K562 (cell line): ENCODE results near the gene SLC7A1. TPM values are rescaled to one million over a fixed set of nuclear protein-coding genes. Genes with fewer than 3 reads are reported as not detected.

Experiments used
- ATAC-seq: fragments of 200-7000 bp; cut with Tn5 transposase; 3 replicates; pipeline ENCODE4 v1.9.1; 2020; ENCODE audit warnings: moderate library complexity
- BruUV-seq: library from RNA; stranded (reverse); fragments of 400-500 nt; replicated peaks from 2 replicates; lab custom pipeline; 2021; lab: Mats Ljungman, UMichigan
- CTCF ChIA-PET: fragments of 300-600 bp; formaldehyde crosslinking; extraction: SDS; loops from one replicate; lab custom pipeline; 2021; ENCODE audit warnings: low intra/inter-chr PET ratio; lab: Yijun Ruan, JAX
- POLR2A ChIA-PET: fragments of 300-600, 350-650 bp; sonication (Branson Sonifier 250); formaldehyde crosslinking; extraction: SDS; loops from one replicate; lab custom pipeline; 2021; ENCODE audit warnings: antibody characterized with exemption, inconsistent platforms; lab: Yijun Ruan, JAX
- DNase-seq, 4 experiments: peaks; one replicate each; pipeline versions ENCODE4 v3.0.0 to v3.0.0-alpha.2; 2011 to 2018; ENCODE audit warnings: low spot score in 3 of 4, mixed read lengths in 3 of 4; ENCODE audit errors: extremely low read depth in 1 of 4
- FAIRE-seq: peaks from 2 replicates; lab custom pipeline; 2011; peaks lifted over from hg19 to GRCh38; lab: Jason Lieb, UNC
- H2AFZ ChIP-seq: 2 replicates; pipeline ENCODE4 v1.6.0; 2011; ENCODE audit warnings: low read depth, low read length, control low read depth, inconsistent platforms
- H3K27ac ChIP-seq: fragments of 200-600 bp; 3 replicates; pipeline ENCODE4 v1.8.0; 2011; ENCODE audit warnings: low read depth, mild to moderate bottlenecking, control low read depth, inconsistent platforms, low read length, moderate library complexity, mixed read lengths; ENCODE audit errors: extremely low read depth
- H3K27me3 ChIP-seq, 2 experiments: fragments of 300-600 bp in 1 of 2; 2 replicates in 1 of 2; 3 replicates in 1 of 2; pipeline versions ENCODE4 v1.6.0 to v1.8.0; 2011; ENCODE audit warnings: inconsistent platforms in 2 of 2, low read length in 2 of 2, mild to moderate bottlenecking in 1 of 2, mixed read lengths in 1 of 2, moderate library complexity in 1 of 2; ENCODE audit not compliant: control insufficient read depth in 2 of 2, insufficient read depth in 2 of 2
- H3K36me3 ChIP-seq: fragments of 300-600 bp; 3 replicates; pipeline ENCODE4 v1.8.0; 2011; ENCODE audit warnings: mild to moderate bottlenecking, low read length, inconsistent platforms; ENCODE audit not compliant: control insufficient read depth, insufficient read depth
- H3K4me1 ChIP-seq, 2 experiments: fragments of 200-600 bp in 1 of 2; replicated peaks in 1 of 2; 2 replicates in 1 of 2; 3 replicates in 1 of 2; pipeline versions ENCODE4 v1.5.1 to v1.8.0; 2011; ENCODE audit warnings: inconsistent platforms in 2 of 2, low read length in 2 of 2, mild to moderate bottlenecking in 1 of 2, mixed read lengths in 1 of 2, moderate library complexity in 1 of 2; ENCODE audit not compliant: control insufficient read depth in 2 of 2, insufficient read depth in 2 of 2
- H3K4me2 ChIP-seq: 2 replicates; pipeline ENCODE4 v1.6.1; 2011; ENCODE audit warnings: low read length, control low read depth, inconsistent platforms, mixed read lengths; ENCODE audit not compliant: insufficient read depth
- H3K4me3 ChIP-seq: fragments of 200-600 bp; sonication (generic), shearing (Covaris generic); 2 replicates; pipeline ENCODE4 v1.5.1; 2016; ENCODE audit warnings: control low read depth, inconsistent platforms
- H3K79me2 ChIP-seq: fragments of 200-600 bp; 3 replicates; pipeline ENCODE4 v1.8.0; 2011; ENCODE audit warnings: low read length, inconsistent platforms; ENCODE audit not compliant: control insufficient read depth, insufficient read depth
- H3K9ac ChIP-seq, 2 experiments: 2 replicates each; pipeline versions ENCODE4 v1.6.0 to v1.6.1; 2011; ENCODE audit warnings: low read depth in 2 of 2, low read length in 2 of 2, control low read depth in 1 of 2, inconsistent platforms in 1 of 2, mild to moderate bottlenecking in 1 of 2, mixed read lengths in 1 of 2; ENCODE audit not compliant: insufficient read depth in 1 of 2
- H3K9me1 ChIP-seq: one replicate; pipeline ENCODE4 v1.6.0; 2011; ENCODE audit warnings: inconsistent platforms, mild to moderate bottlenecking, low read length, moderate library complexity; ENCODE audit not compliant: control insufficient read depth, insufficient read depth
- H3K9me3 ChIP-seq: replicated peaks from 2 replicates; pipeline ENCODE4 v1.5.1; 2011; ENCODE audit warnings: low read depth, low read length, inconsistent platforms; ENCODE audit not compliant: control insufficient read depth, insufficient read depth
- H4K20me1 ChIP-seq: replicated peaks from 2 replicates; pipeline ENCODE4 v1.6.1; 2011; ENCODE audit warnings: low read length, inconsistent platforms, mixed read lengths; ENCODE audit not compliant: control insufficient read depth, insufficient read depth
- E2F3 ChIP-seq: fragments of 250-450 bp; sonication (Bioruptor Pico); IDR thresholded peaks from 2 replicates; pipeline ENCODE4 v1.4.0; 2020; ENCODE audit warnings: mild to moderate bottlenecking
- EWSR1 ChIP-seq: fragments of 450-650 bp; IDR thresholded peaks from 2 replicates; pipeline ENCODE4 v1.6.1; 2018; ENCODE audit warnings: borderline replicate concordance, mild to moderate bottlenecking, low read depth, moderate library complexity; ENCODE audit not compliant: partially characterized antibody
- GATAD2B ChIP-seq: fragments of 450-650 bp; IDR thresholded peaks from 2 replicates; pipeline ENCODE4 v1.6.1; 2017; ENCODE audit warnings: mild to moderate bottlenecking, borderline replicate concordance
- MITF ChIP-seq: IDR thresholded peaks from 2 replicates; pipeline ENCODE4 v1.6.1; 2014; ENCODE audit warnings: antibody characterized with exemption
- RREB1 ChIP-seq: fragments of 250-450 bp; sonication (Bioruptor Pico); IDR thresholded peaks from 2 replicates; pipeline ENCODE4 v1.4.0; 2020
- SREBF1 ChIP-seq: fragments of 150-350 bp; IDR thresholded peaks from 2 replicates; pipeline ENCODE4 v1.6.1; 2014; ENCODE audit warnings: antibody characterized with exemption, low read depth, low read length, borderline replicate concordance
- TAL1 ChIP-seq: fragments of 450-650 bp; IDR thresholded peaks from 2 replicates; pipeline ENCODE4 v1.6.1; 2016; ENCODE audit warnings: mild to moderate bottlenecking
- TCF7L2 ChIP-seq: fragments of 150-350 bp; IDR thresholded peaks from 2 replicates; pipeline ENCODE4 v1.6.1; 2016; ENCODE audit warnings: low read depth, mild to moderate bottlenecking, low read length, moderate library complexity
- ZBTB7A ChIP-seq: IDR thresholded peaks from 2 replicates; pipeline ENCODE4 v1.6.1; 2011; ENCODE audit warnings: low read depth, mild to moderate bottlenecking, low read length, moderate library complexity, borderline replicate concordance; ENCODE audit not compliant: control insufficient read depth
- ZNF184 ChIP-seq: sonication (generic); formaldehyde crosslinking; IDR thresholded peaks from 2 replicates; pipeline ENCODE4 v1.5.0; 2020; ENCODE audit warnings: missing genetic modification reagents
- ZNF717 ChIP-seq: fragments of 250-450 bp; sonication (Bioruptor Pico); IDR thresholded peaks from 2 replicates; pipeline ENCODE4 v1.5.0; 2021
- WGBS: fragments of 100-300 bp; shearing (Covaris generic); methylation state at CpG from one replicate; pipeline ENCODE4 v1.1.6; 2016; ENCODE audit warnings: low coverage, mixed read lengths; ENCODE audit not compliant: insufficient coverage; ENCODE audit errors: missing lambda C conversion rate; 5-methylcytosine and 5-hydroxymethylcytosine counted together
- in situ Hi-C: fragments of 300-500 bp; cut with MboI; formaldehyde crosslinking; loops from 4 replicates; pipeline ENCODE4 v1.15.0; 2018; ENCODE audit warnings: inconsistent platforms, mixed read lengths
- intact Hi-C: fragments of 100-400 bp; cut with micrococcal nuclease; formaldehyde crosslinking; loops from 2 replicates; pipeline ENCODE4 v1.14.2; 2022
- polyA plus RNA-seq, 8 experiments: library from polyadenylated mRNA; depleted of rRNA in 4 of 8; stranded (reverse) in 5 of 8; unstranded in 3 of 8; fragments of >200 nt; fragmentation: Nextera tagmentation in 2 of 8; fragmentation: Illumina TruSeq in 1 of 8; extraction: Ambion mirVana in 2 of 8; extraction: Trizol in 1 of 8; gene quantifications; 2 replicates each; pipeline versions ENCODE4 v1.2.1 to v1.2.3, GENCODE V29; 2011 to 2014; ENCODE audit warnings: inconsistent platforms in 1 of 8, missing spikeins in 1 of 8
- total RNA-seq, 7 experiments: library from RNA; depleted of rRNA in 6 of 7; stranded (reverse); fragments of >200 nt in 6 of 7; fragmentation: Illumina TruSeq in 2 of 7; extraction: Trizol in 2 of 7; gene quantifications; 2 replicates each; pipeline versions ENCODE4 v1.2.1 to v1.2.3, GENCODE V29; 2011 to 2021; ENCODE audit warnings: low replicate concordance in 1 of 7

Gene SLC7A1
- total and polyA plus RNA-seq, 9 of the 15 experiments (the other 6 are each of a cell fraction or from before 2014, with no cell fraction given) = 3.3 to 69.7 (median 10.8) TPM

DNA sequence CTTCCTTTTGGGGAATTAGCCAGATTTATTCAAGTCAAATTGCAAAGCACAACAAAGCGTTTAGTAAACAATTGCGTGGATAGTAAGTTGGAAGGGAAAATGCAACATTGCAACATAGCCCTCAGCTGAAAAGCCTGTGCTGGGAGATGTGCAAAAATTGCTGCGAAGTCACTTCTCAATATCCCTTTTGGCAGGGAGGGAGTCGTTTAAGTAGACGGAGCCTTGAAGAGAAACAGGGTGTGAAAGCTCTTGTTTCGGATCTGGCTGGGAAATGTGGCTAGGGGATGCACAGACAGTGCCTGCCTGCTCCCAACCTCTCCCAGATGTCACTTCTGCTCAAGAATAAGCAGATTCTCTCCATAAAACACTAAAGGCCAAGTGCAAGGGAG lies 56.8 kb downstream of the SLC7A1 start:
- intact Hi-C loops = no loop called here
- no peak overlapping the region for H3K9ac ChIP-seq
- H4K20me1 ChIP-seq = peaks cover 13% of the 10 kb centered on the region; the same call in 1 of the 2 replicates
- H3K9me3 ChIP-seq = no peaks in the 10 kb centered on the region
- H3K79me2 ChIP-seq = peaks cover 18% of the 10 kb centered on the region; the same call in 2 of the 3 replicates
- H3K36me3 ChIP-seq = peaks cover 37% of the 10 kb centered on the region; the same call in 2 of the 3 replicates
- no TSS peak for BruUV-seq
- in situ Hi-C loops = no loop called here
- H3K9me1 ChIP-seq = no peaks in the 10 kb centered on the region
- FAIRE-seq = no peak
- no peak overlapping the region for H2AFZ ChIP-seq
- no peak overlapping the region for H3K27ac ChIP-seq
- no peak for ATAC-seq
- CTCF ChIA-PET = no interaction called here
- no peak overlapping the region for H3K4me2 ChIP-seq
- POLR2A ChIA-PET = no interaction called here
- no peaks in the 10 kb centered on the region for H3K27me3 ChIP-seq
- no peak overlapping the region for H3K4me3 ChIP-seq
- no peak for DNase-seq
- H3K4me1 ChIP-seq = no peaks in the 10 kb centered on the region
- 90% methylated on average over 6 of the region's 6 CpGs for WGBS
- TF ChIP-seq ZNF184 (CRISPR knock-in tag) (no peak), GATAD2B (no peak), TCF7L2 (no peak), ZBTB7A (no peak), MITF (no peak), E2F3 (CRISPR knock-in tag) (no peak), ZNF717 (CRISPR knock-in tag) (no peak), EWSR1 (no peak), TAL1 (no peak), RREB1 (CRISPR knock-in tag) (no peak), SREBF1 (no peak)
